IMR-90 (cell line): Measurements from ENCODE around the gene CPNE6. TPM values are rescaled to one million over a fixed set of nuclear protein-coding genes. Genes with fewer than 3 reads are reported as not detected.

Experiments
- ATAC-seq: fragments of 200-7000 bp; cut with Tn5 transposase; 2 replicates; pipeline ENCODE4 v1.9.1; 2020; ENCODE audit warnings: low read depth, mild to moderate bottlenecking, moderate library complexity
- BruUV-seq: library from RNA; stranded (reverse); fragments of 400-500 nt; replicated peaks from 2 replicates; lab custom pipeline; 2021; lab: Mats Ljungman, UMichigan
- CTCF ChIA-PET: fragments of 300-600 bp; formaldehyde crosslinking; extraction: SDS; loops from one replicate; lab custom pipeline; 2021; ENCODE audit warnings: antibody characterized with exemption; lab: Yijun Ruan, JAX
- POLR2A ChIA-PET: fragments of 300-600 bp; sonication (Branson Sonifier 250); formaldehyde crosslinking; loops from one replicate; lab custom pipeline; 2022; ENCODE audit warnings: antibody characterized with exemption; ENCODE audit not compliant: unreplicated experiment; lab: Charles Lee
- DNase-seq: peaks from one replicate; pipeline ENCODE4 v3.0.0; 2013
- H2AFZ ChIP-seq: replicated peaks from 2 replicates; pipeline ENCODE3; 2013; ENCODE audit warnings: low read length, mild to moderate bottlenecking; ENCODE audit not compliant: poor library complexity
- H2AK5ac ChIP-seq: 2 replicates; pipeline ENCODE4 v1.6.1; 2013; ENCODE audit warnings: low read depth, low read length, inconsistent platforms
- H2AK9ac ChIP-seq: replicated peaks from 2 replicates; pipeline ENCODE3; 2013; ENCODE audit warnings: mild to moderate bottlenecking, low read depth, low read length, moderate library complexity; ENCODE audit not compliant: poor library complexity
- H2BK120ac ChIP-seq: 2 replicates; pipeline ENCODE4 v1.6.1; 2013; ENCODE audit warnings: low read depth, low read length, inconsistent platforms
- H2BK15ac ChIP-seq: 3 replicates; pipeline ENCODE4 v1.6.1; 2013; ENCODE audit warnings: low read depth, low read length, inconsistent platforms
- H2BK20ac ChIP-seq: 2 replicates; pipeline ENCODE4 v1.6.1; 2013; ENCODE audit warnings: low read depth, mild to moderate bottlenecking, inconsistent platforms, low read length, moderate library complexity
- H2BK5ac ChIP-seq: 2 replicates; pipeline ENCODE4 v1.6.1; 2013; ENCODE audit warnings: mild to moderate bottlenecking, low read depth, low read length, inconsistent platforms; ENCODE audit not compliant: poor library complexity, severe bottlenecking
- H3K14ac ChIP-seq: replicated peaks from 2 replicates; pipeline ENCODE4 v1.6.1; 2013; ENCODE audit warnings: low read depth, low read length, inconsistent platforms
- H3K18ac ChIP-seq: 2 replicates; pipeline ENCODE4 v1.6.1; 2013; ENCODE audit warnings: low read depth, low read length, control low read depth
- H3K23ac ChIP-seq: 2 replicates; pipeline ENCODE4 v1.6.1; 2013; ENCODE audit warnings: low read depth, low read length, inconsistent platforms
- H3K27ac ChIP-seq: 2 replicates; pipeline ENCODE4 v1.5.1; 2013; ENCODE audit warnings: mild to moderate bottlenecking, control low read depth, low read length; ENCODE audit not compliant: insufficient read depth
- H3K27me3 ChIP-seq: 2 replicates; pipeline ENCODE4 v1.6.1; 2013; ENCODE audit warnings: low read length; ENCODE audit not compliant: control insufficient read depth, insufficient read depth
- H3K36me3 ChIP-seq: 2 replicates; pipeline ENCODE4 v1.6.1; 2013; ENCODE audit warnings: low read length, mixed read lengths; ENCODE audit not compliant: control insufficient read depth, insufficient read depth
- H3K4ac ChIP-seq: 2 replicates; pipeline ENCODE4 v1.6.1; 2013; ENCODE audit warnings: low read depth, low read length, inconsistent platforms
- H3K4me1 ChIP-seq: 2 replicates; pipeline ENCODE4 v1.6.1; 2013; ENCODE audit warnings: low read length, mixed read lengths; ENCODE audit not compliant: control insufficient read depth, insufficient read depth
- H3K4me2 ChIP-seq: 2 replicates; pipeline ENCODE4 v1.6.1; 2013; ENCODE audit warnings: low read depth, mild to moderate bottlenecking, control low read depth, low read length, moderate library complexity
- H3K4me3 ChIP-seq: 2 replicates; pipeline ENCODE4 v1.5.1; 2013; ENCODE audit warnings: low read depth, mild to moderate bottlenecking, control low read depth, low read length, moderate library complexity; ENCODE audit not compliant: insufficient read depth
- H3K56ac ChIP-seq: 2 replicates; pipeline ENCODE4 v1.6.1; 2013; ENCODE audit warnings: low read length, inconsistent platforms; ENCODE audit not compliant: insufficient read depth; ENCODE audit errors: extremely low read depth
- H3K79me1 ChIP-seq, 2 experiments: 2 replicates each; pipeline ENCODE4 v1.6.1; 2013; ENCODE audit warnings: low read length in 2 of 2, inconsistent platforms in 1 of 2, low read depth in 1 of 2
- H3K9ac ChIP-seq: 2 replicates; pipeline ENCODE4 v1.6.1; 2013; ENCODE audit warnings: low read depth, low read length, control low read depth
- H3K9me1 ChIP-seq: 2 replicates; pipeline ENCODE4 v1.6.1; 2013; ENCODE audit warnings: low read length, inconsistent platforms; ENCODE audit not compliant: insufficient read depth
- H3K9me3 ChIP-seq: 2 replicates; pipeline ENCODE4 v1.6.1; 2013; ENCODE audit warnings: low read length; ENCODE audit not compliant: control insufficient read depth, insufficient read depth
- H4K20me1 ChIP-seq: 2 replicates; pipeline ENCODE4 v1.6.1; 2013; ENCODE audit warnings: low read length, inconsistent platforms; ENCODE audit not compliant: insufficient read depth
- H4K5ac ChIP-seq: 2 replicates; pipeline ENCODE4 v1.6.1; 2013; ENCODE audit warnings: mild to moderate bottlenecking, low read depth, low read length, control low read depth
- H4K8ac ChIP-seq, 2 experiments: 2 replicates each; pipeline ENCODE4 v1.6.1; 2013; ENCODE audit warnings: low read depth in 2 of 2, low read length in 2 of 2, control low read depth in 1 of 2, inconsistent platforms in 1 of 2
- H4K91ac ChIP-seq: 2 replicates; pipeline ENCODE4 v1.6.1; 2013; ENCODE audit warnings: low read depth, low read length, inconsistent platforms; ENCODE audit not compliant: insufficient read depth
- CEBPB ChIP-seq: IDR thresholded peaks from 2 replicates; pipeline ENCODE4 v1.6.1; 2012; ENCODE audit warnings: low read depth, low read length, improper control_type of control experiment
- FOS ChIP-seq: fragments of 150-350 bp; IDR thresholded peaks from 2 replicates; pipeline ENCODE4 v1.6.1; 2016; ENCODE audit warnings: low read depth, low read length
- MAFK ChIP-seq: IDR thresholded peaks from 2 replicates; pipeline ENCODE4 v1.6.1; 2012; ENCODE audit warnings: low read depth, low read length, improper control_type of control experiment
- MAZ ChIP-seq: IDR thresholded peaks from 2 replicates; pipeline ENCODE4 v1.6.1; 2012; ENCODE audit warnings: low read depth, mild to moderate bottlenecking, low read length, improper control_type of control experiment, moderate library complexity, borderline replicate concordance
- POLR2A ChIP-seq: IDR thresholded peaks from 2 replicates; pipeline ENCODE4 v1.6.1; 2012; ENCODE audit warnings: mild to moderate bottlenecking, low read depth, low read length
- WGBS, 2 experiments: methylation state at CpG; one replicate each; pipeline versions ENCODE4 v1.1.5 to v1.1.7; 2013; ENCODE audit warnings: missing lambda C conversion rate in 2 of 2; ENCODE audit not compliant: insufficient read length in 1 of 2; ENCODE audit errors: extremely low coverage in 2 of 2; 5-methylcytosine and 5-hydroxymethylcytosine counted together
- dilution Hi-C: fragments of 300-500 bp; cut with HindIII; formaldehyde crosslinking; loops from one replicate; pipeline ENCODE4 v1.14.3; 2018; ENCODE audit warnings: low sequenced_read_pairs; ENCODE audit not compliant: unreplicated experiment
- in situ Hi-C: fragments of 300-500 bp; cut with MboI; formaldehyde crosslinking; loops from 3 replicates; pipeline ENCODE4 v1.14.3; 2019; ENCODE audit warnings: low sequenced_read_pairs, inconsistent platforms, mixed read lengths
- intact Hi-C: fragments of 100-400 bp; cut with micrococcal nuclease; formaldehyde crosslinking; loops from 2 replicates; pipeline ENCODE4 v1.10.0; 2022
- polyA plus RNA-seq, 3 experiments: library from polyadenylated mRNA; depleted of rRNA; stranded (reverse); fragments of >200 nt; gene quantifications; 2 replicates each; pipeline ENCODE4 v1.2.3, GENCODE V29; 2012; ENCODE audit warnings: low replicate concordance in 1 of 3
- total RNA-seq: library from RNA; depleted of rRNA; stranded (reverse); fragments of >200 nt; gene quantifications from 2 replicates; pipeline ENCODE4 v1.2.3, GENCODE V29; 2012
- TF ChIP-seq, protein P1 (sequence below): conservative IDR thresholded peaks from 2 replicates; pipeline ENCODE4 v1.5.1; 2012; ENCODE audit warnings: mild to moderate bottlenecking, low read depth, low read length, improper control_type of control experiment

The CPNE6 gene
- total and polyA plus RNA-seq, 2 of the 4 experiments (the other 2 are of a cell fraction), result not detected

- Histone ChIP-seq H4K91ac (peak within 1 kb of the TSS; percentile 96), H3K23ac (peak within 1 kb of the TSS; percentile 91), H4K8ac (peak within 1 kb of the TSS; percentile 94 to 95), H2AFZ (peak within 1 kb of the TSS; percentile 98), H3K56ac (peak within 1 kb of the TSS; percentile 69; the same call in 1 of the 2 replicates), H2BK20ac (peak within 1 kb of the TSS; percentile 85), H2BK15ac (peak within 1 kb of the TSS; percentile 81), H4K20me1 (peaks cover 15% of the 10 kb centered on the region; the same call in 1 of the 2 replicates), H2BK5ac (peak within 1 kb of the TSS; percentile 69), H2BK120ac (peak within 1 kb of the TSS; percentile 70), H2AK5ac (peak within 1 kb of the TSS; percentile 97), H3K4ac (peak within 1 kb of the TSS; percentile 90), H2AK9ac (peak within 1 kb of the TSS; percentile 99), H3K27ac (peak within 1 kb of the TSS; percentile 80), H3K4me1 (peaks cover 8% of the 10 kb centered on the region), H3K27me3 (no peaks in the 10 kb centered on the region), H3K79me1 (peaks cover 16 to 36% of the 10 kb centered on the region in 2 experiments), H4K5ac (peak within 1 kb of the TSS; percentile 47), H3K9ac (peak within 1 kb of the TSS; percentile 91), H3K9me1 (peaks cover 13% of the 10 kb centered on the region), H3K9me3 (no peaks in the 10 kb centered on the region), H3K18ac (peak within 1 kb of the TSS; percentile 40; the same call in 1 of the 2 replicates), H3K4me3 (peak within 1 kb of the TSS; percentile 72), H3K36me3 (peaks cover 11% of the 10 kb centered on the region; the same call in 1 of the 2 replicates), H3K4me2 (peak within 1 kb of the TSS; percentile 79), H3K14ac (peak within 1 kb of the TSS; percentile 93)
- dilution Hi-C loops (no loop called here), in situ Hi-C loops (loop anchor here (5.0 to 10.0 kb wide), 2 partner anchors 37 to 119 kb away; no protein-coding TSS in a partner anchor), intact Hi-C loops (no loop called here)
- 1% methylated on average over 24 of the region's 68 CpGs; no CpG with 5 or more reads in 1 of the 2 experiments for WGBS, 2 experiments
- TF ChIP-seq, protein P1, sequence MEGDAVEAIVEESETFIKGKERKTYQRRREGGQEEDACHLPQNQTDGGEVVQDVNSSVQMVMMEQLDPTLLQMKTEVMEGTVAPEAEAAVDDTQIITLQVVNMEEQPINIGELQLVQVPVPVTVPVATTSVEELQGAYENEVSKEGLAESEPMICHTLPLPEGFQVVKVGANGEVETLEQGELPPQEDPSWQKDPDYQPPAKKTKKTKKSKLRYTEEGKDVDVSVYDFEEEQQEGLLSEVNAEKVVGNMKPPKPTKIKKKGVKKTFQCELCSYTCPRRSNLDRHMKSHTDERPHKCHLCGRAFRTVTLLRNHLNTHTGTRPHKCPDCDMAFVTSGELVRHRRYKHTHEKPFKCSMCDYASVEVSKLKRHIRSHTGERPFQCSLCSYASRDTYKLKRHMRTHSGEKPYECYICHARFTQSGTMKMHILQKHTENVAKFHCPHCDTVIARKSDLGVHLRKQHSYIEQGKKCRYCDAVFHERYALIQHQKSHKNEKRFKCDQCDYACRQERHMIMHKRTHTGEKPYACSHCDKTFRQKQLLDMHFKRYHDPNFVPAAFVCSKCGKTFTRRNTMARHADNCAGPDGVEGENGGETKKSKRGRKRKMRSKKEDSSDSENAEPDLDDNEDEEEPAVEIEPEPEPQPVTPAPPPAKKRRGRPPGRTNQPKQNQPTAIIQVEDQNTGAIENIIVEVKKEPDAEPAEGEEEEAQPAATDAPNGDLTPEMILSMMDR, result 0 out of 2 replicates have a peak, but pooled peaks have one; percentile 12
- TF ChIP-seq FOS, result no peak
- TF ChIP-seq CEBPB, result peak; percentile 71
- TF ChIP-seq MAFK, result no peak
- TF ChIP-seq MAZ, result peak; percentile 72; the same call in 1 of the 2 replicates
- peak; percentile 89 for TF ChIP-seq POLR2A
- ChIA-PET CTCF (interaction anchor here (0.7 to 3.4 kb wide), 4 partner anchors 13 to 37 kb away, joined by 3 to 15 read pairs (median 7); no protein-coding TSS in a partner anchor), POLR2A (interaction anchor here (0.5 to 0.7 kb wide), 3 partner anchors 43 to 227 kb away, joined by 3 to 7 read pairs (median 3); partner anchors contain the start of gene EMC9)
- DNase-seq (peak; percentile 88), ATAC-seq (peak; percentile 94)
- TSS peak; percentile 76 for BruUV-seq
Measured at GRCh38 chr14:24093901-24094840, 22.8 kb downstream of the CPNE6 start, which contains the start of gene PCK2. PCK2 (plus strand) TSS chr14:24094311; CDS start chr14:24094406, 95 bp downstream.
